Mesenchymal stem cell (in vitro differentiated cells and primary cell): Measurements from ENCODE around the gene IL16.
A peak's percentile ranks its signal among the peaks of the same experiment; 100 is the strongest.
"Not testable (repeated sequence)": the region's sequence is repeated elsewhere in the genome, so short reads cannot be mapped to it uniquely, and the experiment has no call there.

Experiments
- DNase-seq: peaks from one replicate; pipeline ENCODE4 v3.0.0-alpha.2; 2013
- H2AFZ ChIP-seq: one replicate; pipeline ENCODE4 v1.6.1; 2013; ENCODE audit warnings: low read depth, mild to moderate bottlenecking, control low read depth, inconsistent platforms, low read length, moderate library complexity
- H2AK5ac ChIP-seq: 2 replicates; pipeline ENCODE4 v1.6.1; 2013; ENCODE audit warnings: low read length, moderate library complexity, mild to moderate bottlenecking, inconsistent platforms; ENCODE audit not compliant: severe bottlenecking
- H2BK120ac ChIP-seq: one replicate; pipeline ENCODE4 v1.6.1; 2013; ENCODE audit warnings: low read depth, mild to moderate bottlenecking, inconsistent platforms, low read length, moderate library complexity
- H2BK12ac ChIP-seq, 2 experiments: one replicate each; pipeline ENCODE4 v1.6.1; 2013; ENCODE audit warnings: inconsistent platforms in 2 of 2, low read length in 2 of 2, mild to moderate bottlenecking in 2 of 2, moderate library complexity in 2 of 2, control low read depth in 1 of 2
- H2BK15ac ChIP-seq: one replicate; pipeline ENCODE4 v1.6.1; 2013; ENCODE audit warnings: mild to moderate bottlenecking, low read depth, inconsistent platforms; ENCODE audit not compliant: poor library complexity, severe bottlenecking
- H2BK5ac ChIP-seq: 2 replicates; pipeline ENCODE4 v1.6.1; 2013; ENCODE audit warnings: low read depth, mild to moderate bottlenecking, low read length, control low read depth, inconsistent platforms; ENCODE audit not compliant: poor library complexity, severe bottlenecking
- H3K14ac ChIP-seq, 2 experiments: one replicate each; pipeline ENCODE4 v1.6.1; 2013; ENCODE audit warnings: inconsistent platforms in 2 of 2, low read length in 2 of 2, control low read depth in 1 of 2, mild to moderate bottlenecking in 1 of 2, moderate library complexity in 1 of 2
- H3K18ac ChIP-seq, 2 experiments: one replicate each; pipeline ENCODE4 v1.6.1; 2013; ENCODE audit warnings: inconsistent platforms in 2 of 2, low read length in 2 of 2, control low read depth in 1 of 2, low read depth in 1 of 2, mild to moderate bottlenecking in 1 of 2
- H3K23ac ChIP-seq, 2 experiments: one replicate each; pipeline ENCODE4 v1.6.1; 2013; ENCODE audit warnings: inconsistent platforms in 2 of 2, low read length in 2 of 2, mild to moderate bottlenecking in 2 of 2, moderate library complexity in 2 of 2, control low read depth in 1 of 2
- H3K27ac ChIP-seq: 2 replicates; pipeline ENCODE4 v1.5.1; 2013; ENCODE audit warnings: mild to moderate bottlenecking, moderate library complexity, low read length, control low read depth, inconsistent platforms; ENCODE audit not compliant: poor library complexity, severe bottlenecking
- H3K27me3 ChIP-seq, 2 experiments: 2 replicates each; pipeline versions ENCODE4 v1.6.1 to v1.7.0; 2013; ENCODE audit warnings: low read length in 2 of 2, mild to moderate bottlenecking in 2 of 2, moderate library complexity in 2 of 2, control low read depth in 1 of 2, inconsistent platforms in 1 of 2; ENCODE audit not compliant: control insufficient read depth in 1 of 2, insufficient read depth in 1 of 2
- H3K36me3 ChIP-seq, 2 experiments: 2 replicates each; pipeline versions ENCODE4 v1.6.1 to v1.7.0; 2013; ENCODE audit warnings: low read length in 2 of 2, control low read depth in 1 of 2, inconsistent platforms in 1 of 2, low read depth in 1 of 2, mild to moderate bottlenecking in 1 of 2; ENCODE audit not compliant: insufficient read depth in 2 of 2, control insufficient read depth in 1 of 2
- H3K4ac ChIP-seq, 2 experiments: one replicate each; pipeline ENCODE4 v1.6.1; 2013; ENCODE audit warnings: inconsistent platforms in 2 of 2, low read length in 2 of 2, mild to moderate bottlenecking in 2 of 2, moderate library complexity in 2 of 2, control low read depth in 1 of 2, low read depth in 1 of 2
- H3K4me1 ChIP-seq: 2 replicates; pipeline ENCODE4 v1.6.1; 2013; ENCODE audit warnings: low read depth, low read length, control low read depth; ENCODE audit not compliant: control insufficient read depth, insufficient read depth
- H3K4me2 ChIP-seq: 2 replicates; pipeline ENCODE4 v1.6.1; 2013; ENCODE audit warnings: low read length, mild to moderate bottlenecking, inconsistent platforms; ENCODE audit not compliant: poor library complexity, severe bottlenecking
- H3K4me3 ChIP-seq, 2 experiments: 2 replicates each; pipeline versions ENCODE4 v1.5.1 to v1.7.0; 2013; ENCODE audit warnings: low read length in 2 of 2, mild to moderate bottlenecking in 2 of 2, control low read depth in 1 of 2, low read depth in 1 of 2; ENCODE audit not compliant: insufficient read depth in 1 of 2
- H3K79me1 ChIP-seq: replicated peaks from 2 replicates; pipeline ENCODE4 v1.6.1; 2013; ENCODE audit warnings: mild to moderate bottlenecking, control low read depth, low read length, inconsistent platforms; ENCODE audit not compliant: poor library complexity, severe bottlenecking
- H3K9ac ChIP-seq: 2 replicates; pipeline ENCODE4 v1.7.0; 2013; ENCODE audit warnings: mild to moderate bottlenecking, low read length, moderate library complexity
- H3K9me3 ChIP-seq: 2 replicates; pipeline ENCODE4 v1.7.0; 2013; ENCODE audit warnings: mild to moderate bottlenecking, low read length; ENCODE audit not compliant: control insufficient read depth
- H4K8ac ChIP-seq: one replicate; pipeline ENCODE4 v1.6.1; 2013; ENCODE audit warnings: inconsistent platforms, mild to moderate bottlenecking, low read length, moderate library complexity
- H4K91ac ChIP-seq: one replicate; pipeline ENCODE4 v1.6.1; 2013; ENCODE audit warnings: mild to moderate bottlenecking, low read length, inconsistent platforms
- WGBS: methylation state at CpG from one replicate; pipeline ENCODE4 v1.1.7; 2013; ENCODE audit warnings: mixed read lengths; 5-methylcytosine and 5-hydroxymethylcytosine counted together

The IL16 gene

GRCh38 chr15:81331141-81331540 lies 134.5 kb downstream of the IL16 start:
- DNase-seq = peak; percentile 18
- H3K4ac ChIP-seq, H2BK5ac ChIP-seq, H3K36me3 ChIP-seq, H2AFZ ChIP-seq, H3K27me3 ChIP-seq, H3K9me3 ChIP-seq, H3K27ac ChIP-seq, H4K8ac ChIP-seq, H3K9ac ChIP-seq, H3K18ac ChIP-seq, H3K79me1 ChIP-seq, H3K4me1 ChIP-seq, H2BK12ac ChIP-seq, H4K91ac ChIP-seq, H2BK15ac ChIP-seq, H3K23ac ChIP-seq, H3K4me3 ChIP-seq, H3K14ac ChIP-seq, H2BK120ac ChIP-seq, H3K4me2 ChIP-seq: not testable (repeated sequence)
- peak overlapping the region; percentile 98 for H2AK5ac ChIP-seq
- 92% methylated on average over 9 of the region's 9 CpGs for WGBS

- no peak overlapping the region for H3K4me2 ChIP-seq
- H3K4me1 ChIP-seq = peaks cover 5% of the 10 kb centered on the region
- peaks cover 0 to 9% of the 10 kb centered on the region in 2 experiments for H3K27me3 ChIP-seq
- H4K91ac ChIP-seq = no peak overlapping the region
- no peak overlapping the region for H3K23ac ChIP-seq
- H4K8ac ChIP-seq = no peak overlapping the region
- H3K18ac ChIP-seq = no peak overlapping the region
- H3K79me1 ChIP-seq = peaks cover 1% of the 10 kb centered on the region
- H2AFZ ChIP-seq = no peak overlapping the region
- 97% methylated on average over 15 of the region's 15 CpGs for WGBS
- no peak overlapping the region for H3K4me3 ChIP-seq
- no peak for DNase-seq
- H3K9ac ChIP-seq = no peak overlapping the region
- no peak overlapping the region for H3K14ac ChIP-seq
- peak overlapping the region; percentile 88 for H2AK5ac ChIP-seq
- no peaks in the 10 kb centered on the region for H3K9me3 ChIP-seq
- H2BK15ac ChIP-seq = no peak overlapping the region
- no peak overlapping the region for H2BK120ac ChIP-seq
- H3K27ac ChIP-seq = no peak overlapping the region
- no peak overlapping the region for H2BK12ac ChIP-seq
- peaks cover 0 to 7% of the 10 kb centered on the region in 2 experiments for H3K36me3 ChIP-seq
- H2BK5ac ChIP-seq = no peak overlapping the region
- H3K4ac ChIP-seq = no peak overlapping the region
Observed at GRCh38 chr15:81331600-81331999, 134.9 kb downstream of the IL16 start.

GRCh38 chr15:81332326-81332725 lies 135.6 kb downstream of the IL16 start:
- WGBS = 92% methylated on average over 12 of the region's 12 CpGs
- H3K36me3 ChIP-seq = peaks cover 0 to 7% of the 10 kb centered on the region in 2 experiments

GRCh38 chr15:81333363-81333762 lies 136.7 kb downstream of the IL16 start:
- no peak overlapping the region for H4K91ac ChIP-seq
- H3K23ac ChIP-seq = no peak overlapping the region
- no peaks in the 10 kb centered on the region for H3K9me3 ChIP-seq
- H3K4me3 ChIP-seq = no peak overlapping the region
- H3K18ac ChIP-seq = no peak overlapping the region
- DNase-seq = no peak
- WGBS = 93% methylated on average over 3 of the region's 3 CpGs
- H2AFZ ChIP-seq = no peak overlapping the region
- peaks cover 1% of the 10 kb centered on the region for H3K79me1 ChIP-seq
- H3K9ac ChIP-seq = no peak overlapping the region
- peaks cover 0 to 7% of the 10 kb centered on the region in 2 experiments for H3K36me3 ChIP-seq
- peaks cover 0 to 9% of the 10 kb centered on the region in 2 experiments for H3K27me3 ChIP-seq
- H2BK5ac ChIP-seq = no peak overlapping the region
- no peak overlapping the region for H4K8ac ChIP-seq
- H2BK12ac ChIP-seq = no peak overlapping the region
- H3K4me1 ChIP-seq = peaks cover 7% of the 10 kb centered on the region
- H2BK120ac ChIP-seq = no peak overlapping the region
- H3K14ac ChIP-seq = no peak overlapping the region
- H3K27ac ChIP-seq = no peak overlapping the region
- H3K4me2 ChIP-seq = no peak overlapping the region
- H2AK5ac ChIP-seq = no peak overlapping the region
- no peak overlapping the region for H3K4ac ChIP-seq
- H2BK15ac ChIP-seq = no peak overlapping the region

More at GRCh38 chr15:81332326-81332725, 135.6 kb downstream of the IL16 start:
- Histone ChIP-seq H3K4me1 (peaks cover 5% of the 10 kb centered on the region), H3K9me3 (no peaks in the 10 kb centered on the region), H3K4ac (no peak overlapping the region), H3K14ac (no peak overlapping the region), H3K4me3 (no peak overlapping the region), H2BK15ac (no peak overlapping the region), H3K18ac (no peak overlapping the region), H3K9ac (no peak overlapping the region), H2AFZ (no peak overlapping the region), H2BK120ac (no peak overlapping the region), H2BK5ac (no peak overlapping the region), H3K23ac (no peak overlapping the region), H2AK5ac (peak overlapping the region; percentile 72), H3K79me1 (peaks cover 1% of the 10 kb centered on the region), H2BK12ac (no peak overlapping the region), H3K27ac (no peak overlapping the region), H4K91ac (no peak overlapping the region), H4K8ac (no peak overlapping the region), H3K27me3 (peaks cover 0 to 9% of the 10 kb centered on the region in 2 experiments), H3K4me2 (no peak overlapping the region)
- no peak for DNase-seq
